Measurements from ENCODE around the gene C1QTNF8. TPM values are rescaled to one million over a fixed set of nuclear protein-coding genes. Genes with fewer than 3 reads are reported as not detected.

Gene C1QTNF8
- total RNA-seq, 1 experiment from 2014 or later = not detected

- Histone ChIP-seq H3K27me3 (ENCODE audit: low read length) (peaks cover 1% of the 10 kb centered on the region; the same call in 1 of the 2 replicates), H4K20me1 (ENCODE audit: low read length) (no peaks in the 10 kb centered on the region)
Observed at GRCh38 chr16:1101573-1102332, 5.7 kb upstream of the C1QTNF8 start.

DNA sequence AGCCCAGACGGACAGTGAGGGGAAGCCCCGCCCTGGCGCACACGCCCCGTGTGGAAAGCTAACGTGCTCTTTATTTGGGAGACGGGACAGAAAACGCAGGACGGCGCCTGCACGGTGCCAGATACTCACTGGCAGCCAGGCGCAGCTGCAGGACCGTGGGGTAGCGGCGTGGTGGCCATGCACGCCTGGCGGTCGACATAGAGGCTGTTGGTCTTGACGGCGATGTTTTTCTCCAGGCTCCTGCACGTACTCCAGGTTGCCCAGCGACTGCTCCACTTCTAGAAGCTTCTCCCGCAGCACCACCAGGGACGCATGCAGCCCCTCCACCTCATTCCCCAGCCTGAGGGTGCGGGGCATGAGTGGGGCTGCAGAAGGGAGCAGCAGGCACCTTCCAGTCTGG lies 5.1 kb upstream of the C1QTNF8 start:
- POLR2A ChIA-PET (ENCODE audit: unreplicated experiment) = interaction anchor here (0.6 kb wide), 1 partner anchor 120 kb away, joined by 9 read pairs; the partner anchor contains the start of gene SOX8
- intact Hi-C loops (cut with micrococcal nuclease) = no loop called here
- ATAC-seq (no peak; the same call in 1 of the 2 replicates), DNase-seq (no peak)
- Histone ChIP-seq H3K9me2 (replicated peaks; ENCODE audit: low read length) (no peaks in the 10 kb centered on the region), H3K27ac (ENCODE audit: low read length) (no peak overlapping the region), H3K4me3 (ENCODE audit: low read length) (no peak overlapping the region), H3K9ac (ENCODE audit: low read length) (no peak overlapping the region), H3K4me1 (ENCODE audit: insufficient read depth, low read length) (no peaks in the 10 kb centered on the region; the same call in 1 of the 2 replicates), H3K4me2 (ENCODE audit: low read length) (no peak overlapping the region), H4K20me1 (ENCODE audit: low read length) (no peaks in the 10 kb centered on the region), H3K27me3 (ENCODE audit: low read length) (no peaks in the 10 kb centered on the region), H3K79me2 (ENCODE audit: low read length) (no peaks in the 10 kb centered on the region), H3K36me3 (ENCODE audit: low read depth, low read length) (no peaks in the 10 kb centered on the region), H2AFZ (ENCODE audit: low read length) (no peak overlapping the region), H3F3A (ENCODE audit: low read length, unreplicated experiment) (no peaks in the 10 kb centered on the region), H3K9me3 (ENCODE audit: low read length) (no peaks in the 10 kb centered on the region)
- CTCF ChIA-PET = no interaction called here
- no peak for TF ChIP-seq EZH2phosphoT487 (IDR thresholded peaks at IDR 0.05; ENCODE audit: borderline replicate concordance, low read length)
- TF ChIP-seq EZH2 (IDR thresholded peaks at IDR 0.05; ENCODE audit: low read length, unreplicated experiment) = no peak
- TF ChIP-seq CTCF (conservative IDR thresholded peaks at IDR 0.05; ENCODE audit: low read depth, low read length) = no peak
- no TSS peak for BruUV-seq (replicated peaks)

More at GRCh38 chr16:1101573-1102332, 5.7 kb upstream of the C1QTNF8 start:
- Histone ChIP-seq H3K9me2 (replicated peaks; ENCODE audit: low read length) (no peaks in the 10 kb centered on the region), H3K79me2 (ENCODE audit: low read length) (no peaks in the 10 kb centered on the region), H3K9ac (ENCODE audit: low read length) (no peak overlapping the region), H3F3A (ENCODE audit: low read length, unreplicated experiment) (no peaks in the 10 kb centered on the region), H3K4me2 (ENCODE audit: low read length) (no peak overlapping the region), H3K4me1 (ENCODE audit: insufficient read depth, low read length) (no peaks in the 10 kb centered on the region; the same call in 1 of the 2 replicates), H3K27ac (ENCODE audit: low read length) (no peak overlapping the region), H3K36me3 (ENCODE audit: low read depth, low read length) (no peaks in the 10 kb centered on the region), H2AFZ (ENCODE audit: low read length) (no peak overlapping the region), H3K4me3 (ENCODE audit: low read length) (no peak overlapping the region), H3K9me3 (ENCODE audit: low read length) (no peaks in the 10 kb centered on the region)
- no peak for ATAC-seq
- CTCF ChIA-PET = no interaction called here
- POLR2A ChIA-PET (ENCODE audit: unreplicated experiment) = no interaction called here
- intact Hi-C loops (cut with micrococcal nuclease) = no loop called here
- DNase-seq = no peak
- no peak for TF ChIP-seq EZH2phosphoT487 (IDR thresholded peaks at IDR 0.05; ENCODE audit: borderline replicate concordance, low read length)
- no peak for TF ChIP-seq EZH2 (IDR thresholded peaks at IDR 0.05; ENCODE audit: low read length, unreplicated experiment)
- no peak for TF ChIP-seq CTCF (conservative IDR thresholded peaks at IDR 0.05; ENCODE audit: low read depth, low read length)
- BruUV-seq (replicated peaks) = no TSS peak
